NT2/D1 (cell line): ENCODE measurements around the gene OSBP2.
"Not testable (repeated sequence)": the region's sequence is repeated elsewhere in the genome, so short reads cannot be mapped to it uniquely, and the experiment has no call there.

Experiments used
- SUZ12 ChIP-seq: IDR thresholded peaks from 2 replicates; pipeline ENCODE4 v1.6.1; 2011; ENCODE audit not compliant: insufficient read length, insufficient read depth; ENCODE audit errors: extremely low read depth
- YY1 ChIP-seq: IDR thresholded peaks from 2 replicates; pipeline ENCODE4 v1.6.1; 2011; ENCODE audit not compliant: insufficient read length, insufficient read depth

GRCh38 chr22:30777146-30777545, 82.5 kb downstream of the OSBP2 start:
- not testable (repeated sequence) for TF ChIP-seq YY1, SUZ12
